Loucy (cell line): Measurements from ENCODE around the gene COL23A1.

Experiments
- H2AFZ ChIP-seq: fragments of 200-600 bp; sonication (generic); 2 replicates; pipeline ENCODE4 v1.6.0; 2016; ENCODE audit warnings: antibody characterized with exemption, mild to moderate bottlenecking, low read length, moderate library complexity
- H3F3A ChIP-seq: fragments of 200-600 bp; 2 replicates; pipeline ENCODE4 v1.6.0; 2016; ENCODE audit warnings: antibody characterized with exemption, low read depth, mild to moderate bottlenecking
- H3K27me3 ChIP-seq: fragments of 200-600 bp; sonication (generic); 2 replicates; pipeline ENCODE4 v1.6.1; 2014; ENCODE audit warnings: low read length, mild to moderate bottlenecking; ENCODE audit not compliant: insufficient read depth, poor library complexity, severe bottlenecking
- H3K36me3 ChIP-seq: fragments of 200-600 bp; sonication (generic); 2 replicates; pipeline ENCODE4 v1.6.1; 2016; ENCODE audit warnings: low read length; ENCODE audit not compliant: insufficient read depth
- H3K4me1 ChIP-seq: fragments of 200-600 bp; sonication (generic); 2 replicates; pipeline ENCODE4 v1.5.1; 2014; ENCODE audit warnings: low read length, mild to moderate bottlenecking; ENCODE audit not compliant: insufficient read depth, poor library complexity, severe bottlenecking
- H3K4me2 ChIP-seq: fragments of 200-600 bp; sonication (generic); 2 replicates; pipeline ENCODE4 v1.6.0; 2014; ENCODE audit warnings: antibody characterized with exemption, low read length, low read depth, mild to moderate bottlenecking; ENCODE audit not compliant: poor library complexity, severe bottlenecking
- H3K4me3 ChIP-seq: fragments of 200-600 bp; sonication (generic); 2 replicates; pipeline ENCODE4 v1.5.1; 2014; ENCODE audit warnings: low read length, mild to moderate bottlenecking, mixed read lengths; ENCODE audit not compliant: poor library complexity, severe bottlenecking
- H3K79me2 ChIP-seq: fragments of 200-600 bp; sonication (generic); 2 replicates; pipeline ENCODE4 v1.6.1; 2014; ENCODE audit warnings: low read length; ENCODE audit not compliant: insufficient read depth
- H3K9ac ChIP-seq: fragments of 200-600 bp; sonication (generic); 2 replicates; pipeline ENCODE4 v1.6.0; 2014; ENCODE audit warnings: mild to moderate bottlenecking, low read depth, low read length, moderate library complexity; ENCODE audit not compliant: poor library complexity, severe bottlenecking
- H3K9me2 ChIP-seq: fragments of 200-600 bp; sonication (generic); replicated peaks from 2 replicates; pipeline ENCODE4 v1.6.1; 2016; ENCODE audit warnings: low read depth, low read length, mixed read lengths
- H3K9me3 ChIP-seq: fragments of 200-600 bp; sonication (generic); 2 replicates; pipeline ENCODE4 v1.6.1; 2014; ENCODE audit warnings: mild to moderate bottlenecking, antibody characterized with exemption, low read length, low read depth; ENCODE audit not compliant: insufficient read depth
- H4K20me1 ChIP-seq: fragments of 200-600 bp; sonication (generic); 2 replicates; pipeline ENCODE4 v1.6.0; 2014; ENCODE audit warnings: antibody characterized with exemption, low read length, mild to moderate bottlenecking; ENCODE audit not compliant: insufficient read depth, poor library complexity, severe bottlenecking
- EZH2phosphoT487 ChIP-seq: fragments of 200-600 bp; IDR thresholded peaks from 2 replicates; pipeline ENCODE4 v1.6.1; 2018; ENCODE audit warnings: antibody characterized with exemption, mild to moderate bottlenecking, moderate library complexity, borderline replicate concordance
- TF ChIP-seq, protein P1 (sequence below): fragments of 200-600 bp; sonication (generic); conservative IDR thresholded peaks from 2 replicates; pipeline ENCODE4 v1.5.1; 2014; ENCODE audit warnings: mild to moderate bottlenecking, antibody characterized with exemption, low read length

Gene COL23A1

DNA sequence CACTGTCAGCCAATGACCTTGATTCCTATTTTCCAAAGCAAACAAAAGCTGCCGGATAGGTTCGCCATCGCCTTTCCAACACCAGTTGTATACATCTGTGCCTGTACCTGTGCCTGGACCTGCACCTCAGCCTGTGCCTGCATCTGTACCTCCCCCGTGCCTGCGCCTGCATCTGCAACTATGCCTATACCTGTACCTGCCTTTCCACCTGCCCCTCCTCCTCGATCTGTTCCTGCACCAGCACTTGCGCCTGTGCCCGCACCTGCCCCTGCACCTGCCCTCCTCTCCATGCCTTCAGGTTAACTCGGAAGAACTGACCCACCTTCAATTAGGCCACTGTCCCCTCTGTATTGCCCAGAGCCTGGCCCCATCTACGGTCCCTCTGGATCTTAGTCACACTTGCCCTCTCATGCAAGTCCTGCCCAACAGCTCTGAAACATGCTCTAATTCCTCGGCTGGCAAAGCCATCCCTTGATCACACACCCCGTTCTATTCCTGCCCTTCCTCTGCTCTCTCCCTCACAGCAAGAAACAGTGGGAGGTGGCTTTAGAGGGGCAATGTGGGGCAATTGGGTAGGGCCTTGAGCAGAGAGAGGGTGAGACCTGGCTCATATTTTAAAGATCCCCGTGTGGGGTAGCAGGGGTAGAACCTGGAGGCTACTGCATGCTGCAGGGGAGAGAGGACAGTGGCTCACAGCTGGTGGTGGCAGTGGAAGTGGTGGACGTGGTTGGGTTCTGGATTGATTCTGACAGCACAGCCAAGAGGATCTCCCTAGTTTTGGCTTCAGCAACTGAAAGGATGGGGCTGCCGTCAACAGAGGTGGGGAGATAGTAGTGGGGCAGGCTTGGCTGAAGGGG lies 298.0 kb downstream of the COL23A1 start:
- Histone ChIP-seq H3F3A (no peaks in the 10 kb centered on the region), H3K4me3 (no peak overlapping the region), H4K20me1 (no peaks in the 10 kb centered on the region), H3K9me2 (no peaks in the 10 kb centered on the region), H3K4me2 (no peak overlapping the region), H3K27me3 (no peaks in the 10 kb centered on the region), H2AFZ (no peak overlapping the region), H3K9ac (no peak overlapping the region), H3K9me3 (no peaks in the 10 kb centered on the region), H3K36me3 (no peaks in the 10 kb centered on the region), H3K79me2 (no peaks in the 10 kb centered on the region), H3K4me1 (no peaks in the 10 kb centered on the region)
- TF ChIP-seq EZH2phosphoT487, result no peak
- TF ChIP-seq, protein P1, sequence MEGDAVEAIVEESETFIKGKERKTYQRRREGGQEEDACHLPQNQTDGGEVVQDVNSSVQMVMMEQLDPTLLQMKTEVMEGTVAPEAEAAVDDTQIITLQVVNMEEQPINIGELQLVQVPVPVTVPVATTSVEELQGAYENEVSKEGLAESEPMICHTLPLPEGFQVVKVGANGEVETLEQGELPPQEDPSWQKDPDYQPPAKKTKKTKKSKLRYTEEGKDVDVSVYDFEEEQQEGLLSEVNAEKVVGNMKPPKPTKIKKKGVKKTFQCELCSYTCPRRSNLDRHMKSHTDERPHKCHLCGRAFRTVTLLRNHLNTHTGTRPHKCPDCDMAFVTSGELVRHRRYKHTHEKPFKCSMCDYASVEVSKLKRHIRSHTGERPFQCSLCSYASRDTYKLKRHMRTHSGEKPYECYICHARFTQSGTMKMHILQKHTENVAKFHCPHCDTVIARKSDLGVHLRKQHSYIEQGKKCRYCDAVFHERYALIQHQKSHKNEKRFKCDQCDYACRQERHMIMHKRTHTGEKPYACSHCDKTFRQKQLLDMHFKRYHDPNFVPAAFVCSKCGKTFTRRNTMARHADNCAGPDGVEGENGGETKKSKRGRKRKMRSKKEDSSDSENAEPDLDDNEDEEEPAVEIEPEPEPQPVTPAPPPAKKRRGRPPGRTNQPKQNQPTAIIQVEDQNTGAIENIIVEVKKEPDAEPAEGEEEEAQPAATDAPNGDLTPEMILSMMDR, result no peak

DNA sequence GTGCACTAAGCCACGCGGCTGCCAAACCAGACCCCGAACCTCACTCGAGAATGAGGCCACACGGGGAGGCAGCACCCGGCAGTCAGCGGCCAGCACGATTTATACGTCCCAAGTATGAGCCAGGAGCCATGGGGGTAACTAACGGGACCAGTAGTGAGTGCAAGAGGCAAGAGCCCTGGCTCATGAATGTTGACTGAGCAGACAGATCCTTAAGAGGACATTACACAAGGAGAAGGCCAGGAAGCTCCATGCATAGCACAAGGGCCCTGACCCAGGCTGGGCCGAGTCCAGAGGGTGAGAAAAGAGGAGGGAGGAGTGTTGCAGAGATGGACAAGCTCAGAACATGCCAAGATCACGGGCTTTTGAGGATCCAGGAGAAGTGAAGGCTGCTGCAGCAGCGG lies 299.0 kb downstream of the COL23A1 start:
- Histone ChIP-seq H3K36me3 (no peaks in the 10 kb centered on the region), H3K4me1 (no peaks in the 10 kb centered on the region), H3K9me2 (no peaks in the 10 kb centered on the region), H3K9me3 (no peaks in the 10 kb centered on the region), H3K9ac (no peak overlapping the region), H3K79me2 (no peaks in the 10 kb centered on the region), H3K4me2 (no peak overlapping the region), H3F3A (no peaks in the 10 kb centered on the region), H4K20me1 (no peaks in the 10 kb centered on the region), H2AFZ (no peak overlapping the region), H3K4me3 (no peak overlapping the region), H3K27me3 (no peaks in the 10 kb centered on the region)
- TF ChIP-seq EZH2phosphoT487, result no peak
- TF ChIP-seq, protein P1, result no peak

DNA sequence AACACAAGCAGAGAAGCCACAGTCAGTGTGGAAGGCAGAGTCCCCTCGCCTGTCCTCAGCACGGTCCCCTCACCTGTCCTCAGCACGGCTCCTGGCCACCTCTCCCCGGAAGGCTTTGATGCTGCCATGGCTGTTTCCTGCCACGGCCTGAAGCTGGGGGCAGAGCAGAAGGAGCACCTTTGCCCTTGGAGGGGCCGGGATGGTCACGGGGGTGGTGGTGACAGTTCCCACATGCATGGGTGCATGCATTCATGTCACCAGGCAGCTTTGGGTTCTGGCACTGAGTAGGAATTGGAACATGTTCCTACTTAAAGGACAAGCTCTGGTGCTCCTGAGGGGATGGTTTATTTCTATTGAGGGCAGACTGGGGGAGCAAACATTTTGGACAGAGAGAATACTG lies 299.8 kb downstream of the COL23A1 start:
- Histone ChIP-seq H3K4me1 (no peaks in the 10 kb centered on the region), H3K36me3 (no peaks in the 10 kb centered on the region), H3K27me3 (no peaks in the 10 kb centered on the region), H3K9ac (no peak overlapping the region), H3K9me2 (no peaks in the 10 kb centered on the region), H3K9me3 (no peaks in the 10 kb centered on the region), H3K79me2 (no peaks in the 10 kb centered on the region), H4K20me1 (no peaks in the 10 kb centered on the region), H2AFZ (no peak overlapping the region), H3K4me2 (no peak overlapping the region), H3F3A (no peaks in the 10 kb centered on the region), H3K4me3 (no peak overlapping the region)
- TF ChIP-seq EZH2phosphoT487, result no peak
- TF ChIP-seq, protein P1, result no peak
